Astrocyte of the cerebellum (primary cell): ENCODE results near the gene SLC39A11.
"Not testable (repeated sequence)": the region's sequence is repeated elsewhere in the genome, so short reads cannot be mapped to it uniquely, and the experiment has no call there.

ENCODE experiments used
- DNase-seq: peaks from one replicate; pipeline ENCODE4 v3.0.0-alpha.2; 2011; ENCODE audit warnings: low read depth
- H3K4me3 ChIP-seq: 2 replicates; pipeline ENCODE4 v1.5.1; 2011; ENCODE audit warnings: mild to moderate bottlenecking, low read depth, low read length, moderate library complexity
- in situ Hi-C: cut with HindIII; loops from 2 replicates; pipeline ENCODE4 v1.10.0; 2017; ENCODE audit warnings: low sequenced_read_pairs
- TF ChIP-seq, protein P1 (sequence below): IDR thresholded peaks from 2 replicates; pipeline ENCODE4 v1.5.1; 2012; ENCODE audit warnings: low read length, low read depth, moderate library complexity, mild to moderate bottlenecking; ENCODE audit errors: missing control alignments

The SLC39A11 gene

DNA sequence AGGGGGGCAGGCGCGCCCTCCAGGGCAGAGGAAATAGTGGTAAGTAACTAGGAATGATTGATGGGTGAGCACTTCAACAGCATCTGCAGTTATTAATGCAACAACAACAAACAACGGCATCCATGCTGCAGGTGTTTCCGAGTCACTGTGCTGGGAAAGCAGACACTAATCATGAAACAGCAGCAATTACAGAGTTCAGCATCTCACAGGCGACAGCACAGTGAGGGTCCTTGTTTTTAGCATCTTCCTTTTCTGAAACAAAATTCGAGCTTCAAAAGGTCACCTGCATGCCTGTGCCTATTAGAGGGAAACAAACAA lies 191.9 kb downstream of the SLC39A11 start:
- no peak for DNase-seq
- TF ChIP-seq, protein P1, sequence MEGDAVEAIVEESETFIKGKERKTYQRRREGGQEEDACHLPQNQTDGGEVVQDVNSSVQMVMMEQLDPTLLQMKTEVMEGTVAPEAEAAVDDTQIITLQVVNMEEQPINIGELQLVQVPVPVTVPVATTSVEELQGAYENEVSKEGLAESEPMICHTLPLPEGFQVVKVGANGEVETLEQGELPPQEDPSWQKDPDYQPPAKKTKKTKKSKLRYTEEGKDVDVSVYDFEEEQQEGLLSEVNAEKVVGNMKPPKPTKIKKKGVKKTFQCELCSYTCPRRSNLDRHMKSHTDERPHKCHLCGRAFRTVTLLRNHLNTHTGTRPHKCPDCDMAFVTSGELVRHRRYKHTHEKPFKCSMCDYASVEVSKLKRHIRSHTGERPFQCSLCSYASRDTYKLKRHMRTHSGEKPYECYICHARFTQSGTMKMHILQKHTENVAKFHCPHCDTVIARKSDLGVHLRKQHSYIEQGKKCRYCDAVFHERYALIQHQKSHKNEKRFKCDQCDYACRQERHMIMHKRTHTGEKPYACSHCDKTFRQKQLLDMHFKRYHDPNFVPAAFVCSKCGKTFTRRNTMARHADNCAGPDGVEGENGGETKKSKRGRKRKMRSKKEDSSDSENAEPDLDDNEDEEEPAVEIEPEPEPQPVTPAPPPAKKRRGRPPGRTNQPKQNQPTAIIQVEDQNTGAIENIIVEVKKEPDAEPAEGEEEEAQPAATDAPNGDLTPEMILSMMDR, result no peak
- in situ Hi-C loops, result no loop called here
- no peak overlapping the region for H3K4me3 ChIP-seq

DNA sequence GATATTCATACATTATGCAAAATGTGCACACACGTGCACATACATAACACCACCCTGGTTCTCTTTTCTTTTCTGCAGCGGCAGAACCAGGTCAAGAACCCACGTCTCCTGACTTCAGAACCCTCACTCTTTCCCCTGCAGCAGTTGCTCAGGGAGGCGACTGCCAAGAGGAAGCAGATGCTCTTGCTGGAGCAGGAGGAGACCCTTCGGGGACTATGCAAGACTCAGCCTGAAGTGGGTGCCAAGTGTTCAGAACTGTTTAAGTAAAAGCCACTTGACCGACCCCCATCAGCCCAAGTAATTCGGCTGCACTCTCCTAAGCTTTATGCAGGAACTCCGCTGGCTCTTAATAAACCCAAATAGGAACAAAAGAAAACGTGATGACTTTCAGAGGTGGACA lies 193.8 kb downstream of the SLC39A11 start:
- no peak overlapping the region for H3K4me3 ChIP-seq
- DNase-seq, result no peak
- in situ Hi-C loops, result no loop called here
- TF ChIP-seq, protein P1, result no peak

DNA sequence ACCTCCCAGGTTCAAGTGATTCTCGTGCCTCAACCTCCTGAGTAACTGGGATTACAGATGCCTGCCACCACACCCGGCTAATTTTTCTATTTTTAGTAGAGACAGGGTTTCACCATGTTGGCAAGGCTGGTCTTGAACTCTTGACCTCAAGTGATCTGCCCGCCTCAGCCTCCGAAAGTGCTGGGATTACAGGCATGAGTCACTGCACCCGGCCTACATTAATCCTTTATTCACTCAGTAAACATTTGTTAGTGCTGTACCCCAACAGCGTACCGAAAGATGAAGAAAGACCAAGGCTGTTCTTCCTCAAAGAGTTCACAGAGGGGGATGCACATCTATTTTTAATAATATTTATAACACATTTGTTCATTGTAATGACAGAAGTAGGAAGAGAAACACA lies 196.2 kb downstream of the SLC39A11 start:
- H3K4me3 ChIP-seq, DNase-seq, in situ Hi-C loops: not testable (repeated sequence)

DNA sequence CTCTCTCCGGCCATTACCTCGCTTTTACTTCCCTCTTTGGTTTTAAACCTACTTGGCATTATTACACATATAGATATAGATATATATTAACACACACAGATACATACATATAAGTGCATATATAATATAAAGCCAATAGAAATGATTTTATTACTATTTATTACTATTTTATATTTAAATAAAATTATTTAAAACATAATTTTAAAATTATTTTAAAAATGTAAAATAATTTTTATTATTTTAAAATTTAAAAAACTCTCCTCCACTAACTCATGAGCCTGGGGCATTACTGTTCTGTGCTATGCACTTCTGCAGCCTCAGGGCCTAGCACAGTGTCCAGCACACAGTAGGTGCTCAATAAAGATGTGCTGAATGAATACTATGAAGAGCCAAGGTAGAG lies 200.9 kb downstream of the SLC39A11 start:
- in situ Hi-C loops, result no loop called here
- no peak for DNase-seq
- TF ChIP-seq, protein P1, result no peak
- H3K4me3 ChIP-seq, result no peak overlapping the region

DNA sequence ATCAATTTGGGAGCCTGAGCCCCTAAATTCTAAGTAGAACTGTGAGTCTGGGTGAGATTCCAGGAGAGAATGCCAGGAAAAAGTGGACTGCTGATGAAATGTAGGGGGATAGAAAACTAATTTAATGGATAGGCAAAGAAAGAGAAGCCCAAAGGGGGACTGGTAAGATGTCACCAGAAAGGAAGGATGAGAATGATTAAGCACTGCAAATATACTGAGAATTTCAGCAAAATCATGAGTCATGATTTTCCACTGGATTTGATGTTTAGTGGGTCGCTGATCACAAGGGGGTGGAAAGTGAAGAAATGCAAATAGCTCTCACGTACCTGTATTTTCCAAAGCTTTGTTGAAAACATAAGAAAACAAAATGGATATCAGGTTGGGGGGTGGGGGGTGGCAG lies 201.8 kb downstream of the SLC39A11 start:
- no peak overlapping the region for H3K4me3 ChIP-seq
- in situ Hi-C loops, result no loop called here
- DNase-seq, result no peak
- TF ChIP-seq, protein P1, result no peak

DNA sequence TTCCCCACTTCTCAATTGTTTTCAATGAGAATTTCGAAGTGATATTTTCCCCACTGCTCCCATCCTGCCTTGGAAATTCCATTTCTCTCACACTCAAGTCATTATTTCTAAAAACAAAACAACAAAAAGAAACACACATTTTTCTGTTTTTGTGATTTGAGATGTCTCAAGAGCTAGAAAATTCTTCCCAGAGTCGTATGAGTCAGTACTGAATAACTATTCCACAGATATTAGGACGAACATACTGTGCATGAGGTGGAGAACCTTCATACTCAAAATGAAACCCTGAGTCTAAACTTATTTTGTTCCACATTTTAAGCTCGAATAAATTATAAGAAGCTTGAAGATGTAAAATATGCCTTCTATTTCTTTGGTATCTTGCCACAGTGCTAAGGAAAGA lies 204.6 kb downstream of the SLC39A11 start:
- in situ Hi-C loops, result no loop called here
- no peak for DNase-seq

DNA sequence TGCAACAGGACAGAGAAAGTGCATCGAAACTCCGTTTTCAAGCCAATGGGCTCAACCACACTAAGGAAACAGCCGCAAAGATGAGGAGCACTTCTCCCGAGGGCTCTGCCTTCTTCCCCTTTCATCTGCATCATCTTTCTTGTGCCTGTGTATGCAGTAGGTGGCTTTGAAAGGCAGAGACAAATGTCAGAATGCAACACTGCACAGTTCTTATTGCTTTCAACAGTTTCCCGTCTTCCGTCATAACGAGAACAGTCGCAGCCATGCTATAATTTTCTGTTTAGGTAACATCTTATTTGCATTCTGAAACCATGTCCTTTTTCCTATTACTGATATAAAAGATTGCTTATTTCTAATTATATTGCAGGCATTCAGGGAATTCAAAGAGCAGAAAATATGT lies 205.2 kb downstream of the SLC39A11 start:
- DNase-seq, result no peak
- no peak overlapping the region for H3K4me3 ChIP-seq
- in situ Hi-C loops, result no loop called here
- TF ChIP-seq, protein P1, result no peak

More for the DNA sequence above, 204.6 kb downstream of the SLC39A11 start:
- TF ChIP-seq, protein P1, result no peak
- no peak overlapping the region for H3K4me3 ChIP-seq
